NB4 (cell line): ENCODE measurements around the gene ZNF611.
"Not testable (repeated sequence)": the region's sequence is repeated elsewhere in the genome, so short reads cannot be mapped to it uniquely, and the experiment has no call there.

ENCODE experiments used
- MAX ChIP-seq: IDR thresholded peaks from 2 replicates; pipeline ENCODE4 v1.6.1; 2011; ENCODE audit warnings: low read depth, low read length
- POLR2A ChIP-seq: IDR thresholded peaks from 2 replicates; pipeline ENCODE4 v1.6.1; 2011; ENCODE audit warnings: mild to moderate bottlenecking; ENCODE audit not compliant: insufficient read length; ENCODE audit errors: extremely low read depth
- TF ChIP-seq, protein P1 (sequence below): IDR thresholded peaks from one replicate; pipeline ENCODE4 v1.5.1; 2012; ENCODE audit warnings: low read depth, low read length

GRCh38 chr19:52745919-52746318 lies 11.1 kb upstream of the ZNF611 start:
- TF ChIP-seq, protein P1, sequence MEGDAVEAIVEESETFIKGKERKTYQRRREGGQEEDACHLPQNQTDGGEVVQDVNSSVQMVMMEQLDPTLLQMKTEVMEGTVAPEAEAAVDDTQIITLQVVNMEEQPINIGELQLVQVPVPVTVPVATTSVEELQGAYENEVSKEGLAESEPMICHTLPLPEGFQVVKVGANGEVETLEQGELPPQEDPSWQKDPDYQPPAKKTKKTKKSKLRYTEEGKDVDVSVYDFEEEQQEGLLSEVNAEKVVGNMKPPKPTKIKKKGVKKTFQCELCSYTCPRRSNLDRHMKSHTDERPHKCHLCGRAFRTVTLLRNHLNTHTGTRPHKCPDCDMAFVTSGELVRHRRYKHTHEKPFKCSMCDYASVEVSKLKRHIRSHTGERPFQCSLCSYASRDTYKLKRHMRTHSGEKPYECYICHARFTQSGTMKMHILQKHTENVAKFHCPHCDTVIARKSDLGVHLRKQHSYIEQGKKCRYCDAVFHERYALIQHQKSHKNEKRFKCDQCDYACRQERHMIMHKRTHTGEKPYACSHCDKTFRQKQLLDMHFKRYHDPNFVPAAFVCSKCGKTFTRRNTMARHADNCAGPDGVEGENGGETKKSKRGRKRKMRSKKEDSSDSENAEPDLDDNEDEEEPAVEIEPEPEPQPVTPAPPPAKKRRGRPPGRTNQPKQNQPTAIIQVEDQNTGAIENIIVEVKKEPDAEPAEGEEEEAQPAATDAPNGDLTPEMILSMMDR: not testable (repeated sequence)
- not testable (repeated sequence) for TF ChIP-seq POLR2A, MAX
